Hypothalamus (tissue), 51 donors: Measurements from ENCODE around the gene STARD5.

ENCODE experiments used
- DNase-seq, 51 donors: peaks; one replicate each; lab custom pipeline; 2025; lab: John Stamatoyannopoulos, UW

STARD5 gene

DNA sequence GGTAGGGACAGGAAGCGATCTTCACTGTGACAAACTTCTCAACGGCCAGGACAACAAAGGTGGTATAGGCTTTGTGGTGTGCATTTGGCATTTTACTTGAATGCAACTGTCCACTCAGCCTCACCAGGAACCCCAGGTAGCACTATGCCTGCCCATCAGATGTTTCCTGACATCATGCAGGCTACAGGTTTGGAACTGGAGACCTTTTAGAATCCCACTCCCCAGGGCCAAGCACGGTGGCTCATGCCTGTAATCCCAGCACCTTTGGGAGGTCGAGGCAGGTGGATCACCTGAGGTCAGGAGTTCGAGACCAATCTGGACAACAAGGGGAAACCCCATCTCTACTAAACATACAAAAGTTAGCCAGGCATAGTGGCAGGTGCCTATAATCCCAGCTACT lies 9.6 kb downstream of the STARD5 start:
- no peak for DNase-seq

DNA sequence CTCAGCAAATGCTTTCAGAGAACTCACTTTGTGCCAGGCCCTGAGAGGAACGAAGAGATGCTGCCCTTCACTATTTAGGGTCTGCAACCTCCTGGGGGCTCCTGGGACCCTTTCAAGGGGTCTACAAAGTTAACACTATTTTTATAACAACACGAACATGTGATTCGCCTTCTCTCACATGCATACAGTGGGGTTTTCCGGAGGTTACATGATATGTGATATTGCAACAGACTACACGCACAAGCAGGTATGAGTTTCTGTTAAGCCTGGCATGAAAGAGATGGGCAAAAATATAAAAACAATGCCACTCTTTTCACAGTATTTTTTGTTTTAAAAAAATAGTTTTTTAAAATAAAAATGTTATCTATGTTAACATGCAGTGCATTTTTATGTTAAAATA lies 10.3 kb downstream of the STARD5 start:
- no peak for DNase-seq

DNA sequence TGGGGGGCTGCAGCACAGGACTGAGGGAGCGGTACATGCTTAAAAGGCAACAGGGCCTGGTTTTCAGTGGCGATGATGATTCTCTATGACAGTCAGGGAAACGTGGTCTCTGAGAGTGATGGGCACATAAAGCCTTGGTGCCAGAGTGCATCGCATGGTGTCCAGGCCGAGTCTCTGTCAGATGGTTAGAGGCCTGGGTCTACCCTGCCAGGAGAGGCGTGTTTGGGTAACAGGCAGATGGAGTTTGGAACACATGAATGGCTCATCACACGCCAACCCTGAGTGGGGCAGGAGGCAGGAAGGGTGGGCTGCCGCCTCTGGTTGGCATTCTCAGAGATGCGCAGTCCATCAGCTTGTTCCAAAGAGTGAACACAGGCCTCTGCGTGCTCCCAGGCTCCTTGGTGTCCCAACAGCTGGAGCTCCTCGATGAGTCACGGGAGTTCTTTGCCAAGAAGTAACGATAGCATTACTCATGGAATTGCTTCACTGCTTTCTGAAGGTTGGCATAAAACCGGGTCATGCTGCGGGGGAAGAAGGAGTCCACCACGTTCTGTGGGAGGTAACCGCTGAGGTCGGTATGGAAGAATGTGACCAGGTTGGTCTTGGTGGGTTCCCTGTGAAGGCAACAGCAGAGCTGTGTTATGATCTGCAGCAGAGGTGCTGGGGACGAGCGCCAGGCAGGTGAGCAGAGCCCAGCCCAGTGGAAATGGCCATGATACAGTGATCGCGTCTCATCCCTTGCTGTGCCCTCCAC lies 11.0 kb downstream of the STARD5 start:
- DNase-seq: peak in 1 of 51 donors; percentile 44

DNA sequence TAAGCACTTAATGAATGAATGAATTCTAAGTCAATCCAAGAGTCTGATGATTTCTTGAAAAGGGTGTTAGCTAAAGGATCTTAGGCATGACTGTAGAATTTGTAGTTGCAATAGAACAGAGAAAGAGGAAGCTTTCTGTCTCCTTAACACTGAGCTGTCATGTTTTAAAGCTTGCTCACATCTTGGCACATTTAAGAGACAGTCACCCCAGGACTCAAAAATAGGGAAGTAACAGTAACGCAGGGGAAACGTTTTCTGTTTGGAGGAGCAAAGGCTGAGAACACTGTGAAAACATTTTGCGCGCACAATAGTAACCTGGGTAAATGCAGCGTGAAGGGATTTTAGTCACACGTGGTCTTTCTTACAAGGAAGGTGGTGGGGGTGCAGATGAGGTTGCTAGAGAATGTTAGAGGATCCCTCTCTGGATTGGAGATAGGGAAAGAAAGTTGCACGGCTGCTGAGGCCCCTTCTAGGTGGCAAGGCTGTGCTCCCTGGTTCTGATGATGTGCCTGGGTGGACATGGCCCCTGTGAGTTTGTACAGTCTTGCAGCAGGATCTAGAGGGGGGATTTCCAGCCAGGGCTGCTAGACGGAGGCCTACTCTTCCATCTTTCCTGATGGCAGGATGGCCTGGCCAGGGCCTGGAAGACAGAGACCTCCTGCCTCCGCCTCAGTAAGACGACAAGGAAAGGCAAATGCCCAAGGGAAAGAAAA lies 12.0 kb downstream of the STARD5 start:
- no peak for DNase-seq

DNA sequence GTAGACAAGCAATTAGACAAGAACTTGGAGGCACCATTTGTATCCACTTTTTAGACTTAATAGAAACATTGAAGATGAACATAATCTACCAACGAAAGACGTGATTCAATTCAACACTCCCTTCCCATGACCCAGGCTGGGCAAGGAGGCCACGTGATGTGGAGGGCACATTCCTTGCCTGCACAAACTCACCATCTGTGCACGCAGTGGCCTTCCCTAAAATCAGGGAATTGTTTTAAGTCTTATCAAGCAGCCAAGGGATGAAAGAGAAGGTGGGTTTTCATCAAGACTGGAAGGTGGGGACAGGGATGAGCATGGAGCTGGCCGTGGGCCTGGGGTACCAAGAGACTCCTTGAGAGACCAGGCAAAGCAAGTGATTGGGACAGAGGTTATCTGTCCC lies 13.5 kb downstream of the STARD5 start:
- DNase-seq: no peak

DNA sequence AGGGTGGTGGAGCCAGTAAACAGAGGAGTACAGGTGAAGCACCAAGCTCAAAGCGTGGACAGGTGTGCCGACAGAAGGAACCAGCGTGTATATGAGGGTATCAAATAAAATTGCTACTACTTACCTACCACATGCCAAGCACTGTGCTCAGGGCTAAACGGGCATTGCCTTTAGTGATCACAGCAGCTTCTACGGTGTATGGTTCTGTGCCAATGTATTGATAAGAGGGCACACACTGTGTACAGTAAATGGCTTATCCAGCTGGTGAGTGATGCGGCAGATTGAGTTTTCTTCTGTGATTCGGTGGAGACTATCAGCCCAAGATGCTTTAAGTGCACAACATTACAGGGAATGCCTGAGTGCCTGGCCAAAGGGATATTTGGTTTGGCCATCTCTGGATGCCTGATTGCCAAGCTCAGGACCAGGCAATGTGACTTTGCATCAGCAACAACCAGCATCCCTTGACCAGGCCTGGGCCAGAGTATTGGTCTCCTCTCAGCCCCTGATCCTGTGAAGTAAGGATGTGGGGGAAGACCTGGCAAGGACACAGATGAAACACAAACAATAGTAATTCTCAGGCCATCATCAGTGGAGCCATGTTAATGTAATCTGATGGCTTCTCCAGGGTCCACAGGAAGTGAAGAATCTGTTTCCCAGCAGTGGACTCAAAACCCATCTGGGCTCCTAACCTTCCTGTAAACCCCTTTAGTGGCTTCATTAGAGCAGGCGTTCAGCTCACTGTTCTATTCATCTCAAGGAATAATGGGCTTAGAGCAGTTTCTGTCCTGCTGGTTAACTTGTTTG lies 14.1 kb downstream of the STARD5 start:
- no peak for DNase-seq

DNA sequence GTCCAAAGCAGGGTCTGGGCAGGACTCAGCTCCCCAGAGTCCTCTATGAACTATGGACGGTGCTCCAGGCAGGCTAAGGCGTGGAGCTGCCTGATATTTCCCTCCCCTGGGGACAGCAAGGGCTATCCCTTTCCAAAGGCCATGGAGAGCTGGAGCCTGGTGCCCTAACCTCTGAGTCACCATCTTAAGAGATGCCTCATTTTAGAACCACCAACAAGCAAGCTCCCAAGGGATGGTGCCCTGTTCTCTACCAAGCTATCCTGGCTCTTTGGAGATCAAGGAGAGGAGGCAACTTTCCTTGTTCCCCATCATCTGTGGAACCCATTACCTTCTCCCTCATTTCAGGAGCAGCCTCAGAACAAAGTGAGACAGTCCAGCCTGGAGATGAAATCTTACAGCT lies 15.7 kb downstream of the STARD5 start:
- DNase-seq: no peak

DNA sequence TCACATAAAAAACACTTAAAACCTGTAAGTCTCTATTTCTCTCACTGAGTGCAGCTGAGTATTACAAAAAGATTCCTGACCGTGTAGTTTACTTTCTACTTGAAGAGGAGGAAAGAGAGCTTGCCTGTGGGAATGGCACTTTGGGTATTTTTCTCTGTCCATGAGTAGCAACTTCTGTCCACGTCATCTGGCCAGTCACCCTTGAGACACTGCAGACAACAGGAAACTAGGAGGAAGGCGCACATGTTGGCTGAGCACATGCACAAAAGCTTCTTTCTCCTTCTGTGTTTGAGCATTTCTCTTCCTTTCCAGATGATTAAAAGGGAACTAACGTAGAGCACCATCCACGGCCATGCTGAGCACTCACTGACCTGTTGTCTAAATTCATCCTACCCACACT lies 19.7 kb downstream of the STARD5 start:
- DNase-seq: peak in 16 of 51 donors; percentile 7 to 46 (median 15)

DNA sequence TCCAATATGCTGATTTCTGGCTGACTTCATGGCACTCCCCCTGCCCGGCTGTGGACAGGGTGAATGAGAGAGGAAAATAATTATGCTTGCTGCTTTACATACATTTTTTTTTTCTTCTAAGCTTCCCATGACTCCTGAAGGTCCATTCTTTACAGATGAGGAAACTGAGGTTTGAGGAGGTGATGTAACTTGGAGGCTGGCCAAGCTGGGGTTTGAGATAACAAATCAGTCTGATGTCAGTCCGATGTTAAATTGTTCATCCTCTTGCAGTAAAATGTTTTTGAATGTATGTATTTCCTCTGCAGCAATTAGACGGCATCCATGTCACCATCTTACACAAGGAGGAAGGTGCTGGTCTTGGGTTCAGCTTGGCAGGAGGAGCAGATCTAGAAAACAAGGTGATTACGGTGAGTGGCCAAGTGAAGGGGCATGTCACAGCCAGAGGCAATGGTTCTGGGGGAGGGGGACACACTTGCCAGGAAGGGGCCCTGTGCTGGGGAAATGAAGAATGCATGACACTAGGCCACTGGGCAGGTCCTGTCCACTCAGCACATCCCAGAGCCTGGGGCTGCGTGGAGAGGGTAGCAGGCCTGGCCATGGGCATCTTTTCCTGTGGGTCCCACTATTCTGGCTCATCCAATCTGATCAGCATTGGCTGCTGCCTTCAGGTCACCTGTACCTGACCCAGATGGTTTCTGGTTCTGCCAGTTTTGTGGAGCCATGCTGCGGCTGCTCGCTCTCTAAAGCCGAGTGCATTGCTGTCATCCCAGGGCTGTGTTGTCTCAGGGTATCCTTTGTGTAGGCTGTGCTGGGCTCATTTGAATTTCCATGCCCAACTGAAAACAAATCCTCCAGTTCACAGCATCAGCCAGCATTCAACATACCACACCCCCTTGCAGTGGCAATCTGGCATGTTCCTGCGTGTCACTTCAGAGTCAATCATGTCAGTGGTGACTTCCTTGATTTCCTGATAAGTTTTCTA lies 20.4 kb downstream of the STARD5 start:
- DNase-seq: no peak

DNA sequence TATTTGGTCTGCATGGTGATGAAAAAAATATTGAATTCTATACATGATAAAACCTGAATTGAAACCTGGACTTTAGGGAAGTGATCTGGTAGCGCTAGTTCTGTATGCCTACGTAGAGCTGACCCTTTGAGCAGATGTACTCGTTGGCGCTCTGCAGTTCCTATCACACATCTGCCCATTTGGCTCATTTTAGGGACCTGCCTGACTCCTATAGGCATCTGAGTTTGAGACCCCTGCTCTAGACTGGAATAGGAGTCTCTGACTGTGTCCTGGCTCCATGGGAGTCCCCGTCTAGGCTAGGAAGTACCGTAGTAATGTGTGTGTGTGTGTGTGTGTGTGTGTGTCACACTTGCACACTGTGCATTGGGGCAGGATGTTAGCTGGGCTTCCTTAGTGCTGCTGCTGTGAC lies 21.2 kb downstream of the STARD5 start:
- DNase-seq: no peak

DNA sequence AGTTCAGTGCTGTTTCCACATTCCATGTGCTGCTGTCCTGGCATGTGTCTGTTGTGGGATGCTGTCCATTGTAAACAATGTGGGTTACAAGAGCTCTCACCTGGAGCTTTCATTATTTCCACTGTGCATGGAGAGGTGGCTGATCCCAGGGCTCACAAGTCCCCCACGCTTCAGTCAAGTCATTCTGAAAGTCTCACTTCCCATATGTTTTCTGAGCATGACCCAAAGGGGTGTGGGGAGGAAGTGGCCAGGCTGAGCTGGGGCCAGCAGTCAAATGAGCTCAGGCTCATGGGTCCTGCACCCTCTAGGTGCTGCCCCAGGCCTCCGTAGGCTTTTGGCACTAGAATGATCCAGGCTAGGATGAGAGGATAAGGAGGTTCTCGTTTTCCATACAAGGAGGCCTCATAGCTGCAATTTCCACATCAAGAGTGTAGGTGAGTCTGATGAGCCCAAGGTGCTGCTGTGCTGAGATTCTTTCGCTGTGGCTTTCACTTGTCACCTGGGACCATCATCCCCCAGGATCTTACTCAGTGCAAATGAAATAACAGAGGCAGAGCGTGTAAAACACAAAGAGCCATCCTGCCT lies 22.0 kb downstream of the STARD5 start:
- peak in 12 of 51 donors; percentile 7 to 41 (median 19) for DNase-seq

DNA sequence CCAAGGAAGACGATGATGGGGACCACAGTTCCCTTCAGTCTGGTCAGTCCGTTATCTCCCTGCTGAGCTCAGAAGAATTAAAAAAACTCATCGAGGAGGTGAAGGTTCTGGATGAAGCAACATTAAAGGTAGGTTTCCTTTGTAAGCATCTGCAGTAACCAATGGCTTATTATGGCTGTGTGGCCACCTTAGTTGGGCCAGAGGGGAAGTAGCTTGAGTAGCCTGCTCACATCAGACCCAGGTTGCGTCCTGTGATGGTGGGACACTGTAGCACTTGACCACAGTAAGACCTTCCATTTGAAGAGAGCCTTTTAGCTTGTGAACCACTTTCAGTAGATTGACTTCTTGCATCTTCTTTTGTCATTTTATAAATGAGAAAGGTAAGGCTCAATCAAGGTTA lies 22.6 kb downstream of the STARD5 start:
- no peak for DNase-seq

DNA sequence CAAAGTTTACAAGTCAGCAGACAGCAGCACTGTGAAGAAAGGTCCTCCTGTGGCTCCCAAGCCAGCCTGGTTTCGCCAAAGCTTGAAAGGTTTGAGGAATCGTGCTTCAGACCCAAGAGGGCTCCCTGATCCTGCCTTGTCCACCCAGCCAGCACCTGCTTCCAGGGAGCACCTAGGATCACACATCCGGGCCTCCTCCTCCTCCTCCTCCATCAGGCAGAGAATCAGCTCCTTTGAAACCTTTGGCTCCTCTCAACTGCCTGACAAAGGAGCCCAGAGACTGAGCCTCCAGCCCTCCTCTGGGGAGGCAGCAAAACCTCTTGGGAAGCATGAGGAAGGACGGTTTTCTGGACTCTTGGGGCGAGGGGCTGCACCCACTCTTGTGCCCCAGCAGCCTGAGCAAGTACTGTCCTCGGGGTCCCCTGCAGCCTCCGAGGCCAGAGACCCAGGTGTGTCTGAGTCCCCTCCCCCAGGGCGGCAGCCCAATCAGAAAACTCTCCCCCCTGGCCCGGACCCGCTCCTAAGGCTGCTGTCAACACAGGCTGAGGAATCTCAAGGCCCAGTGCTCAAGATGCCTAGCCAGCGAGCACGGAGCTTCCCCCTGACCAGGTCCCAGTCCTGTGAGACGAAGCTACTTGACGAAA lies 24.2 kb downstream of the STARD5 start:
- DNase-seq: no peak

DNA sequence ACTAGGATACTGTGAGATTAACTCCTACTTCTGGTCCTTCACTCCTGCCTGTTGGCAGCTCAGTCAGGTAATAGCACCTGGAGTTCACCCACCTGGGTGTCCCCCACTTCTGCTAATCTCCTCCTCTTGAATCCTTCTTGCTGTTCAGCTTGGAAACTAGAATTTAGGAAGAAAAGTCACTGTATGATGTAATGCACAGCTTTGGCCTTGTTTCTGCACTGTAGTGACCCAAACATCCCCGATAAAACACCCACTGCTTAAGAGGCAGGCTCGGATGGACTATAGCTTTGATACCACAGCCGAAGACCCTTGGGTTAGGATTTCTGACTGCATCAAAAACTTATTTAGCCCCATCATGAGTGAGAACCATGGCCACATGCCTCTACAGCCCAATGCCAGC lies 24.8 kb downstream of the STARD5 start:
- DNase-seq: no peak

DNA sequence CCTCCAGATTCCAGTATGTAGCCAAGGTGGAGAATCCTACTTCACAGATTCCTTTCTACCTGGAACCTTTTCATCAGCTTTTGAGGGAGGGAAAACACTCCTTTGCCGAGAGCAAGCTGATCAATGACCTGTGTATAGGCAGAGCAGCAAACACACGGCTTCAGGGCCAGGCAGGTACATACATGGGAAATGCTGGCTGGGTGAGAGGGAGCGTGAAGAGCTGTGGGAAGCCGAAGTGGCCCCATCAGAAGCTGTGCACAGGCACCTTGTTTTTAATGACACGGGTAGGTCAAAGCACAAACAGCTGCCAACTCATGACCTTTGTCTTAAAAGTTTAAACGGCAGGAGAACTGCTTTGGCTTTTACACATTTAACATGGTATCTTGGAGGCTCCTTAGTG lies 25.3 kb downstream of the STARD5 start:
- no peak for DNase-seq

DNA sequence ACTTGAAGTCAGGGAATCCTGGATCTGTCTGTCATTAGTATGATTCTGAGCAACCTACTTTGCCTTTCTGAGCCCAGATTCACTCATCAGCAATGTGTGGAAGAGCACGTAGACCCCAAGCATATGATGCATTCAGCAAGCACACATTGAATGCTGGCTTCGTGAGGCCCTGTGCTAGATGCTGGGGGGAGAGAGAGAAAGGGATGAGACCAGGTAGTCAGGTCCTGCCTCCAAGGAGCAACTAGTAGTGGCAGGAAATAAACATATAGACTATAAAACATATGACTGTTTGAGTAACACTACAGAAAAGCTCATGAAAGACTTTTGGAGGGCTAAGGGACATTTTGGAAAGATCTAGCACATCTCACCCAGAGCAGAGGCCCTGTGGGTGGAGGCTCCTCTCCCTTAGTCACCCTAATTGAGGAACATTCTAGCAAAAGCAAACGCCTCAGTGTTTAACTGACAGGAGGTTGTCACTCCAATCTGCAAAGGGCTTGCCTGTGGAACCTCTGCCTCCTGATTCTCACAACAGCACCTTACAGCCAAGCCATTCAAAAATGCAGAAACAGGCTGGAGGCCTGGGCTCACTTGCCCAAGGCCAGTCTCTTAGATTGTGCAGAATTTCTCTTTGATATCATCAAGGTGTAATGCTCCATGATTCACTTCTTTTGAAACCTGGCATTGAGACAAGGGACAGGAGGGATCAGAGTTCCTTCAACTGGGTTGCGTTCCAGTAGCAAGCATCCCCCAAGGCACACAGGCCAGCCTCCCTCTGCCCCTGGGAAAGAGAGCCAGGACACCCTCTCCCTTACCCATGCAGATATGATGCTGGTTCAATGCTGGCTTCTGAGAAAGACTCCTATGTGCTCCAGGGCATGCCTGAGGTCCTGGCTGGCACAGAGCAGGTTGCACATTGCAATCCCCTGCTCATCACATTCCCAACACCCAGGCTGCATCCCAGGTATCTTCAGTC lies 26.1 kb downstream of the STARD5 start:
- DNase-seq: no peak

DNA sequence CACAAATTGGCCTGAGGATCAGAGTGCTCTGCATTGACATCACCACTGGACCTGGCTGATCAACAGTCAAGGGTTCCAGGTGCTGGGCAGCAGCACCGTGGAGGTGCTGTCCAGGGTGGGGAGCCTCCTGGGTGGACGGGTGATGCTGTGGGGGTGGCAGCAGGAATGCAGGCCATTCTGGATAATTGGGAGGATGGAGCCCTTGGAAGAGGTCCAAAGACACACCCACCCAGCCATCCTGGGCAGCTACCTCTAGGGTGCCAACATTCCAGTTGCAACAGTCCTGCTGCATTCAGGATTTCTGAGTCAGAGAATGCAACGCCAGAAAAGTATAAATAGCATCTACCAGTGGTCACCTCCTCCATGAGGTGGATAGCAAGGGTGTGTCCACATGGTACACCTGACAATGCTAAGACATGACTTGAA lies 26.8 kb downstream of the STARD5 start:
- DNase-seq: no peak

DNA sequence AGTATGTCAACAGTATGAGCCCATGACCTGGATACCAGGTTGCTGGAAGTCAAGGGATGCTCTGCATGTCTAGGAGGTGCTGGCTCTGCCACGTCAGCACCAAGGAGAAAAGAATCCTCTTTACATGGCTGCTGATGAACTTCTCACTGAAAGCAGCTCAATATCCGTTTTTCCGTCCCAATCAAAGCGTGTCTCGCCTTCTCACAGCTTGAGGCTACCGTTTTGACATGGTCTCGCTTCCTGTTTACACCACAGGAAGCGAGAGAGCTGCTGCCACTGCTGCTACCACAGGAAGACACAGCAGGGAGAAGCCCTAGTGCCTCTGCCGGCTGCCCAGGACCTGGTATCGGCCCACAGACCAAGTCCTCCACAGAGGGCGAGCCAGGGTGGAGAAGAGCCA lies 27.3 kb downstream of the STARD5 start:
- DNase-seq: peak in 8 of 51 donors; percentile 9 to 47 (median 21)
